ENCODE measurements around the gene QSOX2.

GRCh38 chr9:136239983-136240330 lies 5.7 kb downstream of the QSOX2 start:
- TF ChIP-seq CTCF (IDR thresholded peaks at IDR 0.05) = no peak
- TF ChIP-seq POLR2A (IDR thresholded peaks at IDR 0.05) = no peak
